WTC11 (cell line): Measurements from ENCODE around the gene NEK6. TPM values are rescaled to one million over a fixed set of nuclear protein-coding genes. Genes with fewer than 3 reads are reported as not detected.

Source experiments
- ATAC-seq: fragments of 200-7000 bp; cut with Tn5 transposase; 2 replicates; pipeline ENCODE4 v1.10.0; 2021; ENCODE audit warnings: mild to moderate bottlenecking, moderate library complexity
- CTCF ChIA-PET: fragments of 300-600 bp; sonication (Branson Sonifier 250); formaldehyde crosslinking; loops from one replicate; lab custom pipeline; 2021; ENCODE audit warnings: antibody characterized with exemption; lab: Charles Lee
- POLR2A ChIA-PET: fragments of 350-600 bp; sonication (Branson Sonifier 250); formaldehyde crosslinking; loops from one replicate; lab custom pipeline; 2021; ENCODE audit warnings: antibody characterized with exemption; lab: Charles Lee
- DNase-seq: peaks from one replicate; pipeline ENCODE4 v3.0.0; 2021; ENCODE audit warnings: low spot score
- H3K27ac Mint-ChIP-seq: 2 replicates; pipeline ENCODE4 v1.8.0; 2021; ENCODE audit warnings: mixed read lengths
- H3K27me3 Mint-ChIP-seq: 2 replicates; pipeline ENCODE4 v1.8.0; 2021; ENCODE audit warnings: low read depth, mild to moderate bottlenecking, moderate library complexity, mixed read lengths
- H3K36me3 Mint-ChIP-seq: 2 replicates; pipeline ENCODE4 v1.8.0; 2021; ENCODE audit warnings: mixed read lengths
- H3K4me1 Mint-ChIP-seq: 2 replicates; pipeline ENCODE4 v1.8.0; 2022; ENCODE audit warnings: mixed read lengths
- H3K4me3 Mint-ChIP-seq: 2 replicates; pipeline ENCODE4 v1.8.0; 2021; ENCODE audit warnings: mild to moderate bottlenecking, moderate library complexity, mixed read lengths
- H3K9me3 Mint-ChIP-seq: 2 replicates; pipeline ENCODE4 v1.8.0; 2021; ENCODE audit warnings: mixed read lengths
- ARID4B ChIP-seq: sonication (generic); formaldehyde crosslinking; IDR thresholded peaks from 2 replicates; pipeline ENCODE4 v1.8.0; 2023; ENCODE audit warnings: missing genetic modification reagents, mild to moderate bottlenecking, borderline replicate concordance
- ATF3 ChIP-seq: sonication (generic); formaldehyde crosslinking; conservative IDR thresholded peaks from 2 replicates; pipeline ENCODE4 v1.8.1; 2022; ENCODE audit warnings: mild to moderate bottlenecking, missing genetic modification reagents
- IRF2 ChIP-seq: sonication (generic); formaldehyde crosslinking; IDR thresholded peaks from 2 replicates; pipeline ENCODE4 v1.8.0; 2022; ENCODE audit warnings: low read depth, missing genetic modification reagents, borderline replicate concordance
- MAX ChIP-seq: sonication (generic); formaldehyde crosslinking; IDR thresholded peaks from 2 replicates; pipeline ENCODE4 v1.8.0; 2022; ENCODE audit warnings: mild to moderate bottlenecking, missing genetic modification reagents
- NFYB ChIP-seq: sonication (generic); formaldehyde crosslinking; conservative IDR thresholded peaks from 2 replicates; pipeline ENCODE4 v1.8.0; 2022; ENCODE audit warnings: low read depth, missing genetic modification reagents
- NR2C2 ChIP-seq: sonication (generic); formaldehyde crosslinking; IDR thresholded peaks from 2 replicates; pipeline ENCODE4 v1.8.0; 2022; ENCODE audit warnings: mild to moderate bottlenecking, missing genetic modification reagents
- NR3C1 ChIP-seq: sonication (generic); formaldehyde crosslinking; conservative IDR thresholded peaks from 2 replicates; pipeline ENCODE4 v1.8.1; 2023; ENCODE audit warnings: low read depth, mild to moderate bottlenecking, missing genetic modification reagents
- SOX15 ChIP-seq: fragments of 250-450 bp; sonication (Bioruptor Pico); IDR thresholded peaks from 2 replicates; pipeline ENCODE4 v1.9.0; 2021; ENCODE audit warnings: mild to moderate bottlenecking
- TCF7 ChIP-seq: sonication (generic); formaldehyde crosslinking; IDR thresholded peaks from 2 replicates; pipeline ENCODE4 v1.8.0; 2022; ENCODE audit warnings: mild to moderate bottlenecking, low read depth, missing genetic modification reagents, moderate library complexity
- USF1 ChIP-seq: sonication (generic); formaldehyde crosslinking; IDR thresholded peaks from 2 replicates; pipeline ENCODE4 v1.8.0; 2022; ENCODE audit warnings: mild to moderate bottlenecking, missing genetic modification reagents
- ZBTB21 ChIP-seq: sonication (generic); formaldehyde crosslinking; IDR thresholded peaks from 2 replicates; pipeline ENCODE4 v1.8.1; 2023; ENCODE audit warnings: mild to moderate bottlenecking, missing genetic modification reagents, borderline replicate concordance
- ZMAT4 ChIP-seq: fragments of 250-450 bp; sonication (Bioruptor Pico); IDR thresholded peaks from 2 replicates; pipeline ENCODE4 v1.9.0; 2021; ENCODE audit warnings: mild to moderate bottlenecking
- ZNF396 ChIP-seq: fragments of 250-450 bp; sonication (Bioruptor Pico); IDR thresholded peaks from 2 replicates; pipeline ENCODE4 v1.8.0; 2021; ENCODE audit warnings: mild to moderate bottlenecking, moderate library complexity, borderline replicate concordance
- ZNF423 ChIP-seq: fragments of 250-450 bp; sonication (Bioruptor Pico); IDR thresholded peaks from 2 replicates; pipeline ENCODE4 v2.1.2; 2022; ENCODE audit warnings: mild to moderate bottlenecking, moderate library complexity
- total RNA-seq: library from RNA; stranded (reverse); gene quantifications from 3 replicates; pipeline ENCODE4 v1.2.3, GENCODE V29; 2021
- TF ChIP-seq, protein P1 (sequence below): sonication (generic); formaldehyde crosslinking; IDR thresholded peaks from 2 replicates; pipeline ENCODE4 v1.8.1; 2023; ENCODE audit warnings: mild to moderate bottlenecking, missing genetic modification reagents
- TF ChIP-seq, protein P2 (sequence below): sonication (generic); formaldehyde crosslinking; IDR thresholded peaks from 2 replicates; pipeline ENCODE4 v1.8.0; 2022; ENCODE audit warnings: missing genetic modification reagents

The NEK6 gene
- total RNA-seq, 1 experiment from 2014 or later, result 23.0 TPM

GRCh38 chr9:124311283-124311682 is 53.5 kb downstream of the NEK6 start:
- Mint-ChIP-seq H3K4me1 (peaks cover 5% of the 10 kb centered on the region; the same call in 1 of the 2 replicates), H3K27ac (no peak overlapping the region), H3K4me3 (no peak overlapping the region), H3K27me3 (no peaks in the 10 kb centered on the region), H3K36me3 (no peaks in the 10 kb centered on the region), H3K9me3 (no peaks in the 10 kb centered on the region)
- ATAC-seq, result peak; percentile 71
- peak; percentile 53 for DNase-seq
- ChIA-PET CTCF (interaction anchor here (0.9 to 4.7 kb wide), 15 partner anchors 9 to 188 kb away, joined by 3 to 19 read pairs (median 5); no protein-coding TSS in a partner anchor), POLR2A (no interaction called here)
- TF ChIP-seq ZBTB21 (CRISPR knock-in tag) (no peak), ZNF396 (CRISPR knock-in tag) (no peak), ATF3 (CRISPR knock-in tag) (no peak), TCF7 (no peak), IRF2 (CRISPR knock-in tag) (no peak), ARID4B (CRISPR knock-in tag) (no peak), SOX15 (CRISPR knock-in tag) (no peak)

- Mint-ChIP-seq H3K27me3 (no peaks in the 10 kb centered on the region), H3K4me1 (peaks cover 5% of the 10 kb centered on the region; the same call in 1 of the 2 replicates), H3K27ac (no peak overlapping the region), H3K36me3 (no peaks in the 10 kb centered on the region), H3K4me3 (no peak overlapping the region), H3K9me3 (no peaks in the 10 kb centered on the region)
- ChIA-PET CTCF (interaction anchor here (0.9 to 4.7 kb wide), 9 partner anchors 13 to 189 kb away, joined by 3 to 19 read pairs (median 4); no protein-coding TSS in a partner anchor), POLR2A (no interaction called here)
- 0 out of 2 replicates have a peak, but pooled peaks have one; percentile 9 for TF ChIP-seq ZNF423 (CRISPR knock-in tag)
- TF ChIP-seq NR2C2, result no peak
- peak; percentile 59 for DNase-seq
- ATAC-seq, result peak; percentile 80
Observed at GRCh38 chr9:124312290-124313265, 54.8 kb downstream of the NEK6 start.

GRCh38 chr9:124313940-124314339 is 56.2 kb downstream of the NEK6 start:
- peaks cover 5% of the 10 kb centered on the region; the same call in 1 of the 2 replicates for H3K4me1 Mint-ChIP-seq
- CTCF ChIA-PET, result no interaction called here
- POLR2A ChIA-PET, result no interaction called here

More at GRCh38 chr9:124313940-124314339, 56.2 kb downstream of the NEK6 start:
- Mint-ChIP-seq H3K4me3 (no peak overlapping the region), H3K36me3 (no peaks in the 10 kb centered on the region), H3K27me3 (no peaks in the 10 kb centered on the region), H3K9me3 (no peaks in the 10 kb centered on the region), H3K27ac (no peak overlapping the region; the same call in 1 of the 2 replicates)
- DNase-seq, result no peak
- no peak for TF ChIP-seq ZMAT4 (CRISPR knock-in tag)
- TF ChIP-seq NR3C1 (CRISPR knock-in tag), result no peak
- TF ChIP-seq, protein P1, sequence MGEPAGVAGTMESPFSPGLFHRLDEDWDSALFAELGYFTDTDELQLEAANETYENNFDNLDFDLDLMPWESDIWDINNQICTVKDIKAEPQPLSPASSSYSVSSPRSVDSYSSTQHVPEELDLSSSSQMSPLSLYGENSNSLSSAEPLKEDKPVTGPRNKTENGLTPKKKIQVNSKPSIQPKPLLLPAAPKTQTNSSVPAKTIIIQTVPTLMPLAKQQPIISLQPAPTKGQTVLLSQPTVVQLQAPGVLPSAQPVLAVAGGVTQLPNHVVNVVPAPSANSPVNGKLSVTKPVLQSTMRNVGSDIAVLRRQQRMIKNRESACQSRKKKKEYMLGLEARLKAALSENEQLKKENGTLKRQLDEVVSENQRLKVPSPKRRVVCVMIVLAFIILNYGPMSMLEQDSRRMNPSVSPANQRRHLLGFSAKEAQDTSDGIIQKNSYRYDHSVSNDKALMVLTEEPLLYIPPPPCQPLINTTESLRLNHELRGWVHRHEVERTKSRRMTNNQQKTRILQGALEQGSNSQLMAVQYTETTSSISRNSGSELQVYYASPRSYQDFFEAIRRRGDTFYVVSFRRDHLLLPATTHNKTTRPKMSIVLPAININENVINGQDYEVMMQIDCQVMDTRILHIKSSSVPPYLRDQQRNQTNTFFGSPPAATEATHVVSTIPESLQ, result no peak
- TF ChIP-seq MAX, result no peak
- TF ChIP-seq ATF3 (CRISPR knock-in tag), result no peak
- TF ChIP-seq, protein P2, sequence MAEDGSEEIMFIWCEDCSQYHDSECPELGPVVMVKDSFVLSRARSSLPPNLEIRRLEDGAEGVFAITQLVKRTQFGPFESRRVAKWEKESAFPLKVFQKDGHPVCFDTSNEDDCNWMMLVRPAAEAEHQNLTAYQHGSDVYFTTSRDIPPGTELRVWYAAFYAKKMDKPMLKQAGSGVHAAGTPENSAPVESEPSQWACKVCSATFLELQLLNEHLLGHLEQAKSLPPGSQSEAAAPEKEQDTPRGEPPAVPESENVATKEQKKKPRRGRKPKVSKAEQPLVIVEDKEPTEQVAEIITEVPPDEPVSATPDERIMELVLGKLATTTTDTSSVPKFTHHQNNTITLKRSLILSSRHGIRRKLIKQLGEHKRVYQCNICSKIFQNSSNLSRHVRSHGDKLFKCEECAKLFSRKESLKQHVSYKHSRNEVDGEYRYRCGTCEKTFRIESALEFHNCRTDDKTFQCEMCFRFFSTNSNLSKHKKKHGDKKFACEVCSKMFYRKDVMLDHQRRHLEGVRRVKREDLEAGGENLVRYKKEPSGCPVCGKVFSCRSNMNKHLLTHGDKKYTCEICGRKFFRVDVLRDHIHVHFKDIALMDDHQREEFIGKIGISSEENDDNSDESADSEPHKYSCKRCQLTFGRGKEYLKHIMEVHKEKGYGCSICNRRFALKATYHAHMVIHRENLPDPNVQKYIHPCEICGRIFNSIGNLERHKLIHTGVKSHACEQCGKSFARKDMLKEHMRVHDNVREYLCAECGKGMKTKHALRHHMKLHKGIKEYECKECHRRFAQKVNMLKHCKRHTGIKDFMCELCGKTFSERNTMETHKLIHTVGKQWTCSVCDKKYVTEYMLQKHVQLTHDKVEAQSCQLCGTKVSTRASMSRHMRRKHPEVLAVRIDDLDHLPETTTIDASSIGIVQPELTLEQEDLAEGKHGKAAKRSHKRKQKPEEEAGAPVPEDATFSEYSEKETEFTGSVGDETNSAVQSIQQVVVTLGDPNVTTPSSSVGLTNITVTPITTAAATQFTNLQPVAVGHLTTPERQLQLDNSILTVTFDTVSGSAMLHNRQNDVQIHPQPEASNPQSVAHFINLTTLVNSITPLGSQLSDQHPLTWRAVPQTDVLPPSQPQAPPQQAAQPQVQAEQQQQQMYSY, result no peak
- no peak for TF ChIP-seq USF1 (CRISPR knock-in tag)
- TF ChIP-seq NFYB, result no peak
- ATAC-seq, result no peak
